Forelimb muscle (tissue), 1 donor: ENCODE data around the gene OR51V1. TPM values are rescaled to one million over a fixed set of nuclear protein-coding genes. Genes with fewer than 3 reads are reported as not detected.
A peak's percentile ranks its signal among the peaks of the same experiment; 100 is the strongest.

ENCODE experiments used
- DNase-seq: peaks from one replicate; pipeline ENCODE4 v3.0.0-alpha.2; 2013; ENCODE audit warnings: low read depth
- polyA plus RNA-seq: library from polyadenylated mRNA; unstranded; fragments of 120-200 nt; gene quantifications from one replicate; pipeline ENCODE4 v1.2.1, GENCODE V29; 2013; ENCODE audit not compliant: insufficient read length

OR51V1 gene
- polyA plus RNA-seq, 1 donor = not detected

GRCh38 chr11:5231111-5231510 lies 30.6 kb upstream of the OR51V1 start:
- DNase-seq = no peak

GRCh38 chr11:5230266-5230665 lies 29.8 kb upstream of the OR51V1 start:
- DNase-seq = no peak

GRCh38 chr11:5229796-5230195 lies 29.3 kb upstream of the OR51V1 start:
- no peak for DNase-seq

- DNase-seq = no peak
Measured at GRCh38 chr11:5229356-5229755, 28.9 kb upstream of the OR51V1 start.

- no peak for DNase-seq
Measured at GRCh38 chr11:5228124-5228523, 27.6 kb upstream of the OR51V1 start.

GRCh38 chr11:5227681-5228080 lies 27.2 kb upstream of the OR51V1 start:
- no peak for DNase-seq

- no peak for DNase-seq
Measured at GRCh38 chr11:5226732-5227310, 26.3 kb upstream of the OR51V1 start, which contains the start of gene HBB. Gene HBB (minus strand): TSS chr11:5227071. CDS start chr11:5227021, 50 bp downstream.

GRCh38 chr11:5225480-5225871 lies 25.0 kb upstream of the OR51V1 start:
- no peak for DNase-seq

- no peak for DNase-seq
Measured at GRCh38 chr11:5224538-5225479, 24.3 kb upstream of the OR51V1 start.

- DNase-seq = no peak
Measured at GRCh38 chr11:5223686-5224085, 23.2 kb upstream of the OR51V1 start.

- DNase-seq = no peak
Measured at GRCh38 chr11:5223146-5223545, 22.7 kb upstream of the OR51V1 start.

- DNase-seq = no peak
Measured at GRCh38 chr11:5210376-5210885, 9.9 kb upstream of the OR51V1 start.

GRCh38 chr11:5204787-5205186 lies 4.3 kb upstream of the OR51V1 start:
- peak; percentile 13 for DNase-seq

GRCh38 chr11:5203366-5203765 lies 2.9 kb upstream of the OR51V1 start:
- DNase-seq = no peak

- DNase-seq = no peak
Measured at GRCh38 chr11:5198285-5198684, 2.2 kb downstream of the OR51V1 start.

GRCh38 chr11:5197536-5197935 lies 2.9 kb downstream of the OR51V1 start:
- DNase-seq = no peak

GRCh38 chr11:5196731-5197130 lies 3.8 kb downstream of the OR51V1 start:
- no peak for DNase-seq

- DNase-seq = no peak
Measured at GRCh38 chr11:5196067-5196466, 4.4 kb downstream of the OR51V1 start.

GRCh38 chr11:5192738-5193137 lies 7.7 kb downstream of the OR51V1 start:
- no peak for DNase-seq

- no peak for DNase-seq
Measured at GRCh38 chr11:5188201-5188600, 12.3 kb downstream of the OR51V1 start.

- no peak for DNase-seq
Measured at GRCh38 chr11:5178046-5178837, 22.2 kb downstream of the OR51V1 start.

- no peak for DNase-seq
Measured at GRCh38 chr11:5174934-5175333, 25.5 kb downstream of the OR51V1 start.
